DOHH2 (cell line): ENCODE measurements around the gene RASGRF1.

Experiments used
- H3F3A ChIP-seq: fragments of 200-600 bp; sonication (generic), shearing (Covaris generic); 2 replicates; pipeline ENCODE4 v1.6.0; 2016; ENCODE audit warnings: antibody characterized with exemption, mild to moderate bottlenecking; ENCODE audit not compliant: control insufficient read depth, insufficient read depth
- H3K27ac ChIP-seq: fragments of 200-600 bp; sonication (generic); 2 replicates; pipeline ENCODE4 v1.5.1; 2014; ENCODE audit warnings: low read depth, mild to moderate bottlenecking, low read length, moderate library complexity
- H3K27me3 ChIP-seq: fragments of 200-600 bp; sonication (generic); 2 replicates; pipeline ENCODE4 v1.6.1; 2014; ENCODE audit warnings: mild to moderate bottlenecking, low read length, mixed read lengths; ENCODE audit not compliant: control insufficient read depth
- H3K36me3 ChIP-seq: fragments of 200-600 bp; sonication (generic); 2 replicates; pipeline ENCODE4 v1.6.1; 2014; ENCODE audit warnings: mild to moderate bottlenecking, low read length, moderate library complexity, mixed read lengths; ENCODE audit not compliant: control insufficient read depth
- H3K4me1 ChIP-seq: fragments of 200-600 bp; sonication (generic); 2 replicates; pipeline ENCODE4 v1.6.1; 2014; ENCODE audit warnings: mild to moderate bottlenecking, low read length, mixed read lengths; ENCODE audit not compliant: control insufficient read depth
- H3K4me2 ChIP-seq: fragments of 200-600 bp; sonication (generic); 2 replicates; pipeline ENCODE4 v1.6.0; 2014; ENCODE audit warnings: mild to moderate bottlenecking, low read length, moderate library complexity
- H3K4me3 ChIP-seq: fragments of 200-600 bp; sonication (generic); 2 replicates; pipeline ENCODE4 v1.5.1; 2014; ENCODE audit warnings: mild to moderate bottlenecking, low read length, mixed read lengths
- H3K79me2 ChIP-seq: fragments of 200-600 bp; sonication (generic); 2 replicates; pipeline ENCODE4 v1.6.1; 2014; ENCODE audit warnings: mild to moderate bottlenecking, low read length, mixed read lengths; ENCODE audit not compliant: control insufficient read depth
- H3K9me2 ChIP-seq: fragments of 200-600 bp; sonication (generic); replicated peaks from 2 replicates; pipeline ENCODE4 v1.6.1; 2014; ENCODE audit warnings: mild to moderate bottlenecking, low read length, mixed read lengths; ENCODE audit not compliant: control insufficient read depth
- H3K9me3 ChIP-seq: fragments of 200-600 bp; sonication (generic); 2 replicates; pipeline ENCODE4 v1.6.1; 2014; ENCODE audit warnings: antibody characterized with exemption, low read length, mixed read lengths; ENCODE audit not compliant: control insufficient read depth, insufficient read depth
- H4K20me1 ChIP-seq: fragments of 200-600 bp; sonication (generic); 2 replicates; pipeline ENCODE4 v1.6.0; 2014; ENCODE audit warnings: low read depth, mild to moderate bottlenecking, antibody characterized with exemption, low read length, moderate library complexity; ENCODE audit not compliant: control insufficient read depth, insufficient read depth
- CTCF ChIP-seq: fragments of 200-600 bp; sonication (generic); IDR thresholded peaks from one replicate; pipeline ENCODE4 v1.5.1; 2014; ENCODE audit warnings: antibody characterized with exemption, mild to moderate bottlenecking, low read depth, low read length; ENCODE audit not compliant: poor library complexity, severe bottlenecking
- EZH2phosphoT487 ChIP-seq: fragments of 200-600 bp; sonication (generic); IDR thresholded peaks from 2 replicates; pipeline ENCODE4 v1.6.1; 2017; ENCODE audit warnings: borderline replicate concordance, mild to moderate bottlenecking, antibody characterized with exemption, low read length, moderate library complexity, mixed read lengths

RASGRF1 gene

DNA sequence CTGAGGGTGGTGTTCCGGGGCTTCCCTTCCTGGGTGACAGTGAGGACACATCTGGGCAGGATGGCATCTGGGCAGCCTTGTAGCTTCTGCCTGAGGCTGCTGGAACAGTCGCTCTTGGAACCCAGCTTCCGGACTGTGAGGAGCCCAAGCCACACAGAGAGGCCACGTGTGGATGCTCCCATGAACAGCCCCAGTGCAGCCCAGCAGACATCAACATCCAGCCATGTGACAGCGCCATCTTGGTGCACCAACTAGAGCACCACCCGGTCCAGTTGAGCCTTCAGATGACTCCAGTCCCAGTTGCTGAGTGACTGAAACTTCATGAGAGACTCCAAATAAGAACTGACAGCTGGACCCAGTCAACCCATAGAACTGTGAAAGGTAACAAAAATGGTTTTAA, 130.3 kb downstream of the RASGRF1 start:
- H4K20me1 ChIP-seq, result no peaks in the 10 kb centered on the region
- H3K9me3 ChIP-seq, result no peaks in the 10 kb centered on the region
- no peak overlapping the region for H3K4me3 ChIP-seq
- TF ChIP-seq CTCF (no peak), EZH2phosphoT487 (no peak)
- no peaks in the 10 kb centered on the region for H3F3A ChIP-seq
- no peaks in the 10 kb centered on the region for H3K4me1 ChIP-seq
- H3K36me3 ChIP-seq, result no peaks in the 10 kb centered on the region
- no peak overlapping the region for H3K27ac ChIP-seq
- H3K27me3 ChIP-seq, result peaks cover 3% of the 10 kb centered on the region; the same call in 1 of the 2 replicates
- no peaks in the 10 kb centered on the region for H3K79me2 ChIP-seq
- H3K9me2 ChIP-seq, result no peaks in the 10 kb centered on the region
- H3K4me2 ChIP-seq, result no peak overlapping the region

DNA sequence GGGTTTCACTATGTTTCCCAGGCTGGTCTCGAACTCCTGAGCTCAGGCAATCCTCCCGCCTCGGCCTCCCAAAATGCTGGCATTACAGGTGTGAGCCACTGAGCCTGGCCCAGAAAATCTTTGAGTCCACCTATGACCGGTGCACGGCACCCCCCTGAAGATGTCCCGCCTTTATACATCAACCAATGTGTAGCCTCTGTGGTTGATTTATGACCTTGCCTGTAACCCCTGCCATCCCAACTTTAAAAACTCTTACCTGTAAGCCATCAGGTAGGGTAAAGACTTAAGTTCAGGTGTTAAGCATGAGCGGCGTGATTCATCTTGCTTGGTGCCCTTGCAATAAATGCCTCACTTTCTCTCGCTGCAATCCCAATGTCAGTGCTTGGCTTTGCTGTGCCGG, 131.2 kb downstream of the RASGRF1 start:
- Histone ChIP-seq H3K27me3 (peaks cover 3% of the 10 kb centered on the region; the same call in 1 of the 2 replicates), H3K4me3 (no peak overlapping the region), H3K9me3 (no peaks in the 10 kb centered on the region), H3K79me2 (no peaks in the 10 kb centered on the region), H3F3A (no peaks in the 10 kb centered on the region), H3K4me2 (no peak overlapping the region), H3K36me3 (no peaks in the 10 kb centered on the region), H3K9me2 (no peaks in the 10 kb centered on the region), H3K4me1 (no peaks in the 10 kb centered on the region), H4K20me1 (no peaks in the 10 kb centered on the region), H3K27ac (no peak overlapping the region)
- no peak for TF ChIP-seq CTCF
- TF ChIP-seq EZH2phosphoT487, result no peak

- H3K79me2 ChIP-seq, result no peaks in the 10 kb centered on the region
- H3K27me3 ChIP-seq, result peaks cover 3% of the 10 kb centered on the region; the same call in 1 of the 2 replicates
- no peak overlapping the region for H3K4me3 ChIP-seq
- no peak overlapping the region for H3K27ac ChIP-seq
- no peak overlapping the region for H3K4me2 ChIP-seq
- no peaks in the 10 kb centered on the region for H3K9me3 ChIP-seq
- no peaks in the 10 kb centered on the region for H4K20me1 ChIP-seq
- H3K36me3 ChIP-seq, result no peaks in the 10 kb centered on the region
- H3K9me2 ChIP-seq, result no peaks in the 10 kb centered on the region
- H3K4me1 ChIP-seq, result no peaks in the 10 kb centered on the region
- no peak for TF ChIP-seq EZH2phosphoT487
- no peak for TF ChIP-seq CTCF
- H3F3A ChIP-seq, result no peaks in the 10 kb centered on the region; the same call in 1 of the 2 replicates
These were observed 133.0 kb downstream of the RASGRF1 start for GRCh38 chr15:78957416-78958093.
